Endothelial cell of umbilical vein (primary cell): ENCODE results near the gene MIER2. TPM values are rescaled to one million over a fixed set of nuclear protein-coding genes. Genes with fewer than 3 reads are reported as not detected.
"Not testable (repeated sequence)": the region's sequence is repeated elsewhere in the genome, so short reads cannot be mapped to it uniquely, and the experiment has no call there.

Experiments used
- Bru-seq: library from RNA; stranded (reverse); fragments of 400-500 nt; gene quantifications from one replicate; lab custom pipeline; 2021; lab: Mats Ljungman, UMichigan
- BruChase-seq, 2 experiments: library from RNA; stranded (reverse); fragments of 400-500 nt; gene quantifications; one replicate each; lab custom pipeline; 2021; lab: Mats Ljungman, UMichigan
- BruUV-seq: library from RNA; stranded (reverse); fragments of 400-500 nt; replicated peaks from 2 replicates; lab custom pipeline; 2021; lab: Mats Ljungman, UMichigan
- CTCF ChIA-PET: fragments of 300-600, 350-600 bp; sonication (Branson Sonifier 250); formaldehyde crosslinking; loops from one replicate; lab custom pipeline; 2021; ENCODE audit warnings: antibody characterized with exemption, inconsistent platforms; lab: Charles Lee
- POLR2A ChIA-PET: fragments of 300-600, 350-600 bp; sonication (Branson Sonifier 250); formaldehyde crosslinking; loops from one replicate; lab custom pipeline; 2021; ENCODE audit warnings: antibody characterized with exemption, inconsistent platforms; lab: Charles Lee
- DNase-seq: peaks from one replicate; pipeline ENCODE4 v3.0.0-alpha.2; 2011; ENCODE audit warnings: low read depth, low spot score
- FAIRE-seq: peaks from 2 replicates; lab custom pipeline; 2011; peaks lifted over from hg19 to GRCh38; lab: Jason Lieb, UNC
- H2AFZ ChIP-seq: 2 replicates; pipeline ENCODE4 v1.6.0; 2012; ENCODE audit warnings: low read depth, low read length, control low read depth, inconsistent platforms
- H3K27ac ChIP-seq: 2 replicates; pipeline ENCODE4 v1.5.1; 2011; ENCODE audit warnings: low read depth, mild to moderate bottlenecking, control low read depth, low read length, moderate library complexity; ENCODE audit not compliant: insufficient read depth
- H3K27me3 ChIP-seq, 2 experiments: 2 replicates each; pipeline versions ENCODE4 v1.6.0 to v1.6.1; 2011; ENCODE audit warnings: low read length in 2 of 2, mixed read lengths in 1 of 2; ENCODE audit not compliant: control insufficient read depth in 2 of 2, insufficient read depth in 2 of 2
- H3K36me3 ChIP-seq, 2 experiments: 2 replicates in 1 of 2; 3 replicates in 1 of 2; pipeline ENCODE4 v1.5.1; 2011; ENCODE audit warnings: low read length in 2 of 2, mild to moderate bottlenecking in 1 of 2, moderate library complexity in 1 of 2; ENCODE audit not compliant: control insufficient read depth in 2 of 2, insufficient read depth in 2 of 2; ENCODE audit errors: extremely low read depth in 1 of 2
- H3K4me1 ChIP-seq: 3 replicates; pipeline ENCODE4 v1.5.1; 2011; ENCODE audit warnings: mild to moderate bottlenecking, low read length; ENCODE audit not compliant: control insufficient read depth, insufficient read depth; ENCODE audit errors: extremely low read depth
- H3K4me2 ChIP-seq: 2 replicates; pipeline ENCODE4 v1.6.1; 2011; ENCODE audit warnings: low read length, control low read depth, mixed read lengths; ENCODE audit not compliant: insufficient read depth
- H3K4me3 ChIP-seq, 3 experiments: fragments of 200-600 bp in 1 of 3; sonication (generic), shearing (Covaris generic) in 1 of 3; replicated peaks in 1 of 3; 2 replicates each; pipeline ENCODE4 v1.5.1; 2011 to 2016; ENCODE audit warnings: control low read depth in 3 of 3, low read length in 3 of 3, mild to moderate bottlenecking in 2 of 3, inconsistent platforms in 1 of 3, low read depth in 1 of 3, moderate library complexity in 1 of 3; ENCODE audit not compliant: insufficient read depth in 1 of 3
- H3K79me2 ChIP-seq: 2 replicates; pipeline ENCODE4 v1.6.0; 2012; ENCODE audit warnings: low read length, inconsistent platforms; ENCODE audit not compliant: control insufficient read depth, insufficient read depth
- H3K9ac ChIP-seq: replicated peaks from 2 replicates; pipeline ENCODE3; 2011; ENCODE audit warnings: low read length, control low read depth; ENCODE audit not compliant: insufficient read depth; ENCODE audit errors: extremely low read depth
- H3K9me1 ChIP-seq: replicated peaks from 3 replicates; pipeline ENCODE4 v1.6.0; 2011; ENCODE audit warnings: mild to moderate bottlenecking, low read length; ENCODE audit not compliant: control insufficient read depth, insufficient read depth; ENCODE audit errors: extremely low read depth
- H3K9me3 ChIP-seq: replicated peaks from 2 replicates; pipeline ENCODE4 v1.5.1; 2012; ENCODE audit warnings: low read length, inconsistent platforms; ENCODE audit not compliant: control insufficient read depth, insufficient read depth
- H4K20me1 ChIP-seq: replicated peaks from 2 replicates; pipeline ENCODE3; 2011; ENCODE audit warnings: mild to moderate bottlenecking, low read length; ENCODE audit not compliant: control insufficient read depth, insufficient read depth; ENCODE audit errors: extremely low read depth
- GATA2 ChIP-seq: IDR thresholded peaks from 2 replicates; pipeline ENCODE4 v1.7.0; 2011; ENCODE audit warnings: low read depth, mild to moderate bottlenecking, moderate library complexity, mixed read lengths, low read length; ENCODE audit not compliant: insufficient read length, insufficient read depth
- POLR2AphosphoS5 ChIP-seq: IDR thresholded peaks from 2 replicates; pipeline ENCODE4 v1.6.1; 2012; ENCODE audit warnings: low read depth, mild to moderate bottlenecking, control low read depth, low read length, moderate library complexity; ENCODE audit not compliant: insufficient read depth
- dilution Hi-C: fragments of 300-500 bp; cut with MboI; formaldehyde crosslinking; loops from one replicate; pipeline ENCODE4 v1.15.0; 2019; ENCODE audit warnings: low sequenced_read_pairs; ENCODE audit not compliant: extremely low pct_ligation_motif_present
- intact Hi-C: fragments of 100-400 bp; cut with micrococcal nuclease; formaldehyde crosslinking; loops from one replicate; pipeline ENCODE4 v1.10.0; 2022
- long read RNA-seq: library from polyadenylated mRNA; stranded (forward); transcript quantifications from one replicate; pipeline ENCODE4 v2.0.0, GENCODE V29; 2021
- polyA minus RNA-seq, 3 experiments: library from RNA; depleted of rRNA, polyadenylated mRNA; stranded (reverse); fragments of >200 nt; gene quantifications; 1 replicate in 1 of 3; 2 replicates in 2 of 3; pipeline ENCODE4 v1.2.3, GENCODE V29; 2011
- polyA plus RNA-seq, 4 experiments: library from polyadenylated mRNA; depleted of rRNA in 3 of 4; stranded (reverse) in 3 of 4; unstranded in 1 of 4; fragments of >200 nt; gene quantifications; 2 replicates each; pipeline versions ENCODE4 v1.2.1 to v1.2.3, GENCODE V29; 2011 to 2012; ENCODE audit warnings: missing spikeins in 1 of 4
- total RNA-seq: library from RNA; stranded (reverse); gene quantifications from 2 replicates; pipeline ENCODE4 v1.2.3, GENCODE V29; 2021
- TF ChIP-seq, protein P1 (sequence below), 2 donors: IDR thresholded peaks; 1 replicate in 1 of 2; 2 replicates in 1 of 2; pipeline ENCODE4 v1.5.1; 2011; ENCODE audit warnings: low read length in 2 of 2, mild to moderate bottlenecking in 2 of 2, moderate library complexity in 2 of 2, control low read depth in 1 of 2, inconsistent platforms in 1 of 2, low read depth in 1 of 2; ENCODE audit not compliant: insufficient read depth in 1 of 2; ENCODE audit errors: extremely low read depth in 1 of 2
- TF ChIP-seq, protein P2 (sequence below): IDR thresholded peaks from 2 replicates; pipeline ENCODE4 v1.6.1; 2011; ENCODE audit not compliant: insufficient read depth, insufficient read length

Gene MIER2, protein sequence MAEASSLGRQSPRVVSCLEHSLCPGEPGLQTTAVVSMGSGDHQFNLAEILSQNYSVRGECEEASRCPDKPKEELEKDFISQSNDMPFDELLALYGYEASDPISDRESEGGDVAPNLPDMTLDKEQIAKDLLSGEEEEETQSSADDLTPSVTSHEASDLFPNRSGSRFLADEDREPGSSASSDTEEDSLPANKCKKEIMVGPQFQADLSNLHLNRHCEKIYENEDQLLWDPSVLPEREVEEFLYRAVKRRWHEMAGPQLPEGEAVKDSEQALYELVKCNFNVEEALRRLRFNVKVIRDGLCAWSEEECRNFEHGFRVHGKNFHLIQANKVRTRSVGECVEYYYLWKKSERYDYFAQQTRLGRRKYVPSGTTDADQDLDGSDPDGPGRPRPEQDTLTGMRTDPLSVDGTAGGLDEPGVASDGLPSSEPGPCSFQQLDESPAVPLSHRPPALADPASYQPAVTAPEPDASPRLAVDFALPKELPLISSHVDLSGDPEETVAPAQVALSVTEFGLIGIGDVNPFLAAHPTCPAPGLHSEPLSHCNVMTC
- 41.7 and 44.9 TPM in 2 replicates for total RNA-seq
- polyA plus RNA-seq = 20.3 and 26.8 TPM in 2 replicates
- 17.4 and 20.3 TPM in 2 replicates for polyA plus RNA-seq (2011; cell fraction: cytosol; rRNA removed)
- 54.6 and 69.8 TPM in 2 replicates for polyA plus RNA-seq (2011; cell fraction: nucleus; rRNA removed)
- polyA plus RNA-seq (2012) = 44.8 and 55.7 TPM in 2 replicates
- 70.1 and 74.1 TPM in 2 replicates for polyA minus RNA-seq
- 7.3 TPM for polyA minus RNA-seq (2011; cell fraction: cytosol; rRNA and poly(A)+ RNA removed)
- polyA minus RNA-seq (2011; cell fraction: nucleus; rRNA and poly(A)+ RNA removed) = 35.1 and 41.4 TPM in 2 replicates
- Bru-seq, nascent RNA = percentile 73 among the genes with signal in this experiment
- percentile 76 among the genes with signal in this experiment for BruChase-seq, experiment 1, labeled RNA remaining after a 6-hour chase
- percentile 83 among the genes with signal in this experiment for BruChase-seq, experiment 2, labeled RNA remaining after a 2-hour chase
- long read RNA-seq, full-length matches to known transcripts = 26 of 80 reads
- long read RNA-seq, partial matches to known transcripts = 18 of 80 reads
- long read RNA-seq, other reads (novel, unspliced or antisense) = 36 of 80 reads

DNA sequence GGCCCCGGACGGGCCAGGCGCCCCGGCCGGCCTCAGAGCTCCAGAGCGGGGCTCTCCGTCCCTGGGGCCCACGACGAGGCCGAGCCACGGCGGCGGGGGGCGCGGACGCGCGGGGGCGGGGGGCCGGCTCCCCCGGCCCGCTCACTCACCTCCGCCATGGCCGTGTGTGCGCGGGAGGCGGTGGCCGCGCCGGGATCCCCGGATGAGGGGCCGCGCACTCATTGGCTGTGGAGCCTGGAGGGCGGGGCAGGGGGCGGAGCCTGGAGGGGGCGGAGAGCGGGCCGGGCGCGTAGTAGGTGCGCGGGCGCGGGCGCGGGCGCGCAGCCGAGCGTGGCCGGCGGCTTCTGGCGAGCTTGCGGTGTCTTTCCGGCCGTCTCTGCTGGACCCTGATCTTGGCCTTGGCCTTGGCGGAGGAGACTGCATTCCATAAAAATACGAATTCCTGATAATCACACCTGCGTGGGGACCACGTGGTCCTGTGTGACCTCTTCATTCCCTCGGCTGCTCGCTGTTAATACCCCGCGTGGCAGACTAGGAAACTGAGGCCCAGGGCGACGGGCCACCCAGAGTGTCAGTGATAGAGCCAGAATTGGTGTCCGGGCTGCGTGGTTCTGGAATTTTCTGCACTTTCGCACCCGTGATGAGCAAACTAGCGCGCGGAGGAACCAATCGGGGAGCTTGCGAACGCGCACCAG lies at the start of gene MIER2:
TSS of gene MIER2 (minus strand) at position 172 of the 695 bp plus-strand sequence. CDS start at position 158, 14 bp downstream.
- TF ChIP-seq POLR2AphosphoS5 (peak; percentile 61), GATA2 (no peak)
- TF ChIP-seq, protein P1, sequence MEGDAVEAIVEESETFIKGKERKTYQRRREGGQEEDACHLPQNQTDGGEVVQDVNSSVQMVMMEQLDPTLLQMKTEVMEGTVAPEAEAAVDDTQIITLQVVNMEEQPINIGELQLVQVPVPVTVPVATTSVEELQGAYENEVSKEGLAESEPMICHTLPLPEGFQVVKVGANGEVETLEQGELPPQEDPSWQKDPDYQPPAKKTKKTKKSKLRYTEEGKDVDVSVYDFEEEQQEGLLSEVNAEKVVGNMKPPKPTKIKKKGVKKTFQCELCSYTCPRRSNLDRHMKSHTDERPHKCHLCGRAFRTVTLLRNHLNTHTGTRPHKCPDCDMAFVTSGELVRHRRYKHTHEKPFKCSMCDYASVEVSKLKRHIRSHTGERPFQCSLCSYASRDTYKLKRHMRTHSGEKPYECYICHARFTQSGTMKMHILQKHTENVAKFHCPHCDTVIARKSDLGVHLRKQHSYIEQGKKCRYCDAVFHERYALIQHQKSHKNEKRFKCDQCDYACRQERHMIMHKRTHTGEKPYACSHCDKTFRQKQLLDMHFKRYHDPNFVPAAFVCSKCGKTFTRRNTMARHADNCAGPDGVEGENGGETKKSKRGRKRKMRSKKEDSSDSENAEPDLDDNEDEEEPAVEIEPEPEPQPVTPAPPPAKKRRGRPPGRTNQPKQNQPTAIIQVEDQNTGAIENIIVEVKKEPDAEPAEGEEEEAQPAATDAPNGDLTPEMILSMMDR (IDR thresholded peaks at IDR 0.05; ENCODE audit: extremely low read depth in 1 of 2, insufficient read depth in 1 of 2, low read depth in 1 of 2, low read length in 2 of 2) = no peak
- TF ChIP-seq, protein P2, sequence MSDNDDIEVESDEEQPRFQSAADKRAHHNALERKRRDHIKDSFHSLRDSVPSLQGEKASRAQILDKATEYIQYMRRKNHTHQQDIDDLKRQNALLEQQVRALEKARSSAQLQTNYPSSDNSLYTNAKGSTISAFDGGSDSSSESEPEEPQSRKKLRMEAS = peak; percentile 92
- Histone ChIP-seq H2AFZ (peak within 1 kb of the TSS; percentile 59), H3K4me1 (peaks cover 39% of the 10 kb centered on the region), H3K4me2 (peak within 1 kb of the TSS; percentile 88), H3K27me3 (no peaks in the 10 kb centered on the region), H3K4me3 (peak within 1 kb of the TSS; percentile 73 to 89 (median 75)), H4K20me1 (no peaks in the 10 kb centered on the region), H3K9ac (peak within 1 kb of the TSS; percentile 84), H3K27ac (peak within 1 kb of the TSS; percentile 63), H3K9me3 (no peaks in the 10 kb centered on the region), H3K9me1 (no peaks in the 10 kb centered on the region), H3K79me2 (peaks cover 43% of the 10 kb centered on the region), H3K36me3 (no peaks in the 10 kb centered on the region)
- ChIA-PET POLR2A (no interaction called here), CTCF (no interaction called here)
- intact Hi-C loops = loop anchor here (5.0 to 10.0 kb wide), 2 partner anchors 50 to 143 kb away; partner anchors contain the start of gene PLPP2
- FAIRE-seq = peak; percentile 89
- peak; percentile 74 for DNase-seq
- no TSS peak for BruUV-seq
- dilution Hi-C loops = no loop called here

DNA sequence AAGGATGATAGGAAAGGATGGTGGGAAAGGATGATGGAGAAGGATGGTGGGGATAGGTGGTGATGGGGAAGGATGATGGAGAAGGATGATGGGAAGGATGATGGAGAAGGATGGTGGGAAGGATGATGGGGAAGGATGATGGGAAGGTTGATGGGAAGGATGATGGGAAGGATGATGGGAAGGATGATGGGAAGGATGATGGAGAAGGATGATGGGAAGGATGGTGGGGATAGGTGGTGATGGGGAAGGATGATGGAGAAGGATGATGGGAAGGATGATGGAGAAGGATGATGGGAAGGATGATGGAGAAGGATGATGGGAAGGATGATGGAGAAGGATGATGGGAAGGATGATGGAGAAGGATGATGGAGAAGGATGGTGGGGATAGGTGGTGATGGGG lies 49.0 kb upstream of the MIER2 start:
- H3K9me1 ChIP-seq, H3K4me3 ChIP-seq, POLR2A ChIA-PET, H3K79me2 ChIP-seq, H3K27ac ChIP-seq, H3K9ac ChIP-seq, H4K20me1 ChIP-seq, H3K36me3 ChIP-seq, H3K4me2 ChIP-seq, H2AFZ ChIP-seq, H3K9me3 ChIP-seq, CTCF ChIA-PET, H3K27me3 ChIP-seq, FAIRE-seq, intact Hi-C loops, BruUV-seq, dilution Hi-C loops, DNase-seq, H3K4me1 ChIP-seq: not testable (repeated sequence)
